GM18909 (cell line): ENCODE measurements around the gene COPZ2.

ENCODE experiments used
- ATAC-seq: cut with Tn5 transposase; IDR thresholded peaks from one replicate; pipeline ENCODE4 v1.9.1; 2021; ENCODE audit warnings: mild to moderate bottlenecking; ENCODE audit not compliant: unreplicated experiment, poor library complexity

COPZ2 gene

GRCh38 chr17:48056879-48057278 lies 19.3 kb upstream of the COPZ2 start:
- ATAC-seq = no peak

- ATAC-seq = no peak
Observed at GRCh38 chr17:48056246-48056745, 18.7 kb upstream of the COPZ2 start.

- no peak for ATAC-seq
Observed at GRCh38 chr17:48055531-48056245, 18.1 kb upstream of the COPZ2 start.

- no peak for ATAC-seq
Observed at GRCh38 chr17:48054238-48055185, 16.9 kb upstream of the COPZ2 start.

- no peak for ATAC-seq
Observed at GRCh38 chr17:48053758-48054237, 16.2 kb upstream of the COPZ2 start.

DNA sequence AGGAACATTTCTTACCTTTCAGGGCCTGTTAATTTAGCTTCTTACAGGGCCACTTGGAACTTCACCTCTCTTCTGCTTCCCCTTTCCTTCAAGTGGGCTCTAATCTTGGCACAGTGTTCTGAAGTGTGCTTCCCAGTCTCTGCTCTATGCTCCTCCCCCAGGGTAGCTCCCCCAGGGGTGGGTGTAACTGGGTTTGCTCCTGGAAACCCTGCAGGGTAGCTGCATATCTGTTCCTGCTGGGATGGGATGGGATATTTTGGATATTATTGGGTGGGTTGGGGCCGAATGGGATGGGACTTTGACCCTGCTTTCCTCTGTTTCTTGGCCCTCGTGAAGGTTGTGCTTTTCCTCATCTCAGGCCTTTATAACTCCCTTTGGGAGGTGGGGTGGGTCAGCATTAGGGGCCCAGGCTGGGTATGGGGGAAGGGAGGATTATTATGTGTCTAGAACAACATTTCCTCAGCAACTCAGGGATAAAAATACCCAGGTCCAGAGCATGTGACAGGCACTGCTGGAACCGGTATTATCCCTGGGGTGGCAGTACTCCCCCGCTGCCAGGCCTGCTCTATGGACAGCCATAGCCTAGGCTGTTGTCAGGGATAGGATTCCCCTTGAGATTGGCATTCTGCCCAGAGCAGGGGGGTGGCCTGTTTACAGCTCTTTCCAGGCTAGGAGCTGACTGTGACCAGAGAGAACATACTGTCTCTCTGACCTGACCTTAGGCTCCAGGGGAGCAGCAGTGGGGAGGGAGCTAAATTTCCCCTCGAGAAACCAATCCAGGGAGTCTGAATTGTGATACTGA lies 15.6 kb upstream of the COPZ2 start:
- no peak for ATAC-seq

- ATAC-seq = no peak
Observed at GRCh38 chr17:48051706-48052486, 14.3 kb upstream of the COPZ2 start.

GRCh38 chr17:48051283-48051682 lies 13.7 kb upstream of the COPZ2 start:
- no peak for ATAC-seq

DNA sequence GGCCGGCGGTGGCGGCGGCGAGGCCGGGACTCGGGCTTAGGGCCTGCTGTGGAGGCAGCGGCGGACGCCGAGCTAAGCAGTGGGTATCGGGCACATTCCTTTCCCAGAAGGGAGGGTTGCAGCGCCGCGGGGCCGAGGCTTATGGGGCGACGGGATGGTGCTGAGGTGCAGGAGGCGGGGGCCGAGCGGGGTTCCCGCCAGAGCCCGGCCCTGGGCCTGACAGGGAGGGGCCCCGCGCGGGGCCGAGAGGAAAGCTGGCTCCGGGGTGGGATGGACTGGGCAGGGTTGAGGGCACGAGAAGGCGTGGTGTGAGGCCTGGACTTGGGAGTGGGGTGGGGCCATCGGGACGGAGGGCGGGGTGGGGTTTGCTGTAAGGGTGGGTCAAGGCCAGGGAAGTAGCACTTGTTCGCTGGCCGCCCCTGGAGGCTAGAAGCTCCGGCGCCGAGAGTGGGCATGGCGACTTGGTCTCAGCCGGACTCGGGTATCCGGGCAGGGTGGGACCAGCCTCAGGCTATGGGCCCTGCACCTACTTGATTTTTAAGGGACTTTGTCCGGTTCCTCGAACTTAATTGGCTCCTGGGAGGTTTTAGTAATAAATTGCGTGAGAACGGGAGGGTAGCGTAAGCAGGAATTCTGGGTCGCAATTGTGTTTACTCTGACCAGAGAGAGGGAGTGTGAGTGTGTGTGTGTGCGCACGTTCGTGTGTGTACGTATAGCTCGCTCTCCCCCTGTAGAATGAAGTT lies 11.0 kb upstream of the COPZ2 start:
- peak; percentile 48 for ATAC-seq

GRCh38 chr17:48047741-48048383 lies 10.3 kb upstream of the COPZ2 start, which contains the start of gene NFE2L1:
NFE2L1 (plus strand) TSS chr17:48048359; CDS start chr17:48051119, 2,760 bp downstream.
- peak; percentile 90 for ATAC-seq

DNA sequence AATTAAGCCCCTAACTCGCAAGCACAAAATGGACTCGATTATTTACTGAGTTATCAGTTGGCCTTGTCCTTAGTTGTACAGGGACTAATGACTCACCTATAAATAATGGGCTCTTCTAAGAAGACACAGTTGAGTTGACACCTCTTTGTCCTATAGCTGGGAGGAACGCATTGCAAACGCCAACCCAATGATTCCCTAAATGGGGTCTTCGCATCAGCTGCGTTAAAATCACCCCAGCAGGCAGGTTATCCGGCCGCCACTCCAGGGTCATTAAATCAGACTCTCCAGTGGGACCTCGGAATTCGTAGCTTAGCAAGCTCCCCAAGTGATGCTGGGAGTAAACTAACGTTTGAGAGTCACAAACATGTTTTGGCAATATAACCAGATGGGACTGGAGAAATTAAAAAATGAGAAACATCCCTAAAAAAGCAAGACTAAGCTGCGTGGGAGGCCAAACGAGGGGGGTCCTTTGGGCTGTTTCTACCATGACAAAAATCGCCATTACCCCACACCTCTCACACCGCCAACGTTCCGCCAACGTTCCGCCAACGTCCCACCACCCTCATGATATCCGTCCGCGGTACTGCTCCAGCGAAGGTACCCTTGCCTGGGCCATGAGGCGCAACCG lies 9.6 kb upstream of the COPZ2 start:
- no peak for ATAC-seq

- ATAC-seq = no peak
Observed at GRCh38 chr17:48046296-48046695, 8.7 kb upstream of the COPZ2 start.

GRCh38 chr17:48045316-48046001 lies 7.9 kb upstream of the COPZ2 start:
- ATAC-seq = no peak

GRCh38 chr17:48044851-48045250 lies 7.3 kb upstream of the COPZ2 start:
- ATAC-seq = no peak

DNA sequence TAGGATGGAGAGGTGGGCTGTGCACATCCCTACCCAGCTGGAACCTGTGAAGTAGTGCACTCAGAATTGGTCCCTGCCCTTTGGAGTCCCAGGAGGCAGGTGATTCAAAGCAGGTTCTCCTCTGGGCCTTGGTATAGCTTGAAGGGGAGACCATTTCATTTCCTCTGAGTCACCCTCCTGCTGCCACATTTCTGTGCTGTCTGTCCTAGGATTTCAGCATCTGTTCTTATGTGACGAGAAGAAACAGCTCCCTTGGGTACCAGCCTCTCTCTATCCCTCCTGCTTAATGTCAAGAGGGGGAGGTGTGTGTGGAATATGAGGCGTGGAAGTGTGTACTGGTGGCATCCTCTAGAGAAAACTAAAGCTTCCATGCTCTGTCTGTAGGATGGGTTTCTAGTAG lies 5.6 kb upstream of the COPZ2 start:
- ATAC-seq = no peak

- no peak for ATAC-seq
Observed at GRCh38 chr17:48038687-48039086, 1.1 kb upstream of the COPZ2 start.

- no peak for ATAC-seq
Observed at GRCh38 chr17:48037838-48038323, 284 bp upstream of the COPZ2 start.
